ENCODE results near the gene DGKH.

DNA sequence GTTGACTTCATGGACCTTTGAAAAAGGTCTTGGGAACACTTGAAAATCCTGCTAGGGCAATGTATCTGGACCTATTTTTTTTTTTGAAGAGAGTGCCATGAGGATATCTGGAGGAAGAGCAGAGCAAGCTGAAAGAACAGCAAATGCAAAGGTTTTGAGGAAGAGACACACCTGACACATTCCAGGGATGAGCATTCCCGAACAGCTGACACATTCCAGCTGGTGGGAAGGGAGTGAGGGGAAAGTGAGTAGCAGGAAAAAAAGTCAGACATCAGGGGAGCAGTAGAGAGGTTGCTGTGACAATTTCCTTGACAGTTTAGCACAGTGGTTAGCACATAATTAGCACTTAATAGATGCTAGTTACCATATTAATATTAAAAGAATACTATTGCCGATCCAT lies 14.7 kb downstream of the DGKH start:
- no peak for TF ChIP-seq POLR2A (IDR thresholded peaks at IDR 0.05)
- TF ChIP-seq POLR2AphosphoS5 (IDR thresholded peaks at IDR 0.05): no peak
- TF ChIP-seq, protein P1, sequence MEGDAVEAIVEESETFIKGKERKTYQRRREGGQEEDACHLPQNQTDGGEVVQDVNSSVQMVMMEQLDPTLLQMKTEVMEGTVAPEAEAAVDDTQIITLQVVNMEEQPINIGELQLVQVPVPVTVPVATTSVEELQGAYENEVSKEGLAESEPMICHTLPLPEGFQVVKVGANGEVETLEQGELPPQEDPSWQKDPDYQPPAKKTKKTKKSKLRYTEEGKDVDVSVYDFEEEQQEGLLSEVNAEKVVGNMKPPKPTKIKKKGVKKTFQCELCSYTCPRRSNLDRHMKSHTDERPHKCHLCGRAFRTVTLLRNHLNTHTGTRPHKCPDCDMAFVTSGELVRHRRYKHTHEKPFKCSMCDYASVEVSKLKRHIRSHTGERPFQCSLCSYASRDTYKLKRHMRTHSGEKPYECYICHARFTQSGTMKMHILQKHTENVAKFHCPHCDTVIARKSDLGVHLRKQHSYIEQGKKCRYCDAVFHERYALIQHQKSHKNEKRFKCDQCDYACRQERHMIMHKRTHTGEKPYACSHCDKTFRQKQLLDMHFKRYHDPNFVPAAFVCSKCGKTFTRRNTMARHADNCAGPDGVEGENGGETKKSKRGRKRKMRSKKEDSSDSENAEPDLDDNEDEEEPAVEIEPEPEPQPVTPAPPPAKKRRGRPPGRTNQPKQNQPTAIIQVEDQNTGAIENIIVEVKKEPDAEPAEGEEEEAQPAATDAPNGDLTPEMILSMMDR (IDR thresholded peaks at IDR 0.05): no peak
- TF ChIP-seq EP300 (IDR thresholded peaks at IDR 0.05): no peak
